Stimulated activated naive CD4-positive, alpha-beta T cell (primary cell): ENCODE measurements around the gene PCP4L1.
"Not testable (repeated sequence)": the region's sequence is repeated elsewhere in the genome, so short reads cannot be mapped to it uniquely, and the experiment has no call there.

ENCODE experiments used
- DNase-seq, 6 experiments: peaks; one replicate each; lab custom pipeline; 2025; lab: John Stamatoyannopoulos, UW

PCP4L1 gene

GRCh38 chr1:161315841-161316674 lies 57.5 kb downstream of the PCP4L1 start:
- DNase-seq = not testable (repeated sequence)

DNA sequence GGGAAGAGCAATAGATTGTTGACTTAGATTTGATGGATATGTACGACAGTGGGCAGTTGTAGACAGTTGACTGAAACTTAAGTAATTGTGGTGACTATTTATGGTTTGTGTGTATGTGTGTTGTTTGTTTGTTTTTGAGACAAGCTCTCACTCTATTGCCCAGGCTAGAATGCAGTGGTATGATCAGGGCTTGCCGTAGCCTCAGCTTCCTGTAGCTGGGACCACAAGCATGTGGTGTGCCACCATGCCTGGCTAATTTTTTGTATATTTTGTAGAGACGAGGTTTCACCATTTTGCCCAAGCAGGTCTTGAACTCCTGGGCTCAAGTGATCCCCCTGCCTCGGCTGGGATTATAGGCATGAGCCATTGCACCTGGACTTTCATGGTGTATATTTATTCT lies 65.5 kb downstream of the PCP4L1 start:
- no peak for DNase-seq

DNA sequence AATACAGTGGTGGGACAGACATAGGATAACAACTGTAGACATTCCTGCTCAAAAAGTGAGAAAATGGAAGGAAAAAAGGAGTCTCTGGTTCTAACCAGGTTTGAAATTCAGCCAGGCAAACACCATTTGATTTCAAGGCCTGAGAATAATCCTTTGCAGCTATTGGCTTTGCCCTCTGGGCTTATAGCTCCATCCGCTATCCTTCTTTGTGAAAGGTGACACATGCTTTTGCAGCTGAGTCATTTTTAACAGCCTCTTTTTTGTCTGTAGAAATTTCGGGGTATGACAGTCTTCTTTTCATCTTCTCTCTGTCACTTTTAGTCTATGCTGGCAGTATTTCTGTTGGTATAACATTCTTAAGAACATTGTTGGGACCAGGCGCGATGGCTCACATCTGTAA lies 71.8 kb downstream of the PCP4L1 start:
- DNase-seq = no peak

DNA sequence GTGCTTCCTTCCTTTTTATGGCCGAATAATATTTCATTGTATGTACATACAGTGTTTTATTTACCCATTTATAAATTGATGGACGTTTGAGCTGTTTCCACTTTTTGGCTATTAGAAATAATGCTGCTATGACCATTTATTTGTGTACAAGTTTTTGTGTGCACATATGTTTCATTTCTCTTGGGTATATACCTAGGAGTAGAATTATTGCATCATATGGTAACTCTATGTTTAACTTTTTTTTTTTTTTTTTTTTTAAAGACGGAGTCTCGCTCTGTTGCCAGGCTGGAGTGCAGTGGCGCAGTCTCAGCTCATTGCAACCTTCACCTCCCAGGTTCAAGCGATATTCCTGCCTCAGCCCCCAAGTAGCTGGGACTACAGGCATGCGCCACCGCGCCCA lies 74.6 kb downstream of the PCP4L1 start:
- no peak for DNase-seq
